ENCODE results near the gene SLC44A3. TPM values are rescaled to one million over a fixed set of nuclear protein-coding genes. Genes with fewer than 3 reads are reported as not detected.

The SLC44A3 gene
- polyA plus RNA-seq, 1 of the 3 experiments (the other 2 are of a cell fraction): 2.6 TPM

GRCh38 chr1:94919241-94920030, 99.3 kb downstream of the SLC44A3 start:
- Histone ChIP-seq H3K79me2 (ENCODE audit: insufficient read depth) (peaks cover 100% of the 10 kb centered on the region), H3K27ac (ENCODE audit: low read depth in 2 of 2, low read length in 1 of 2) (peak overlapping the region; percentile 10 to 77; a peak in 3 of 4 replicates), H3F3A (replicated peaks; ENCODE audit: insufficient read depth) (no peaks in the 10 kb centered on the region), H3K9me3 (no peaks in the 10 kb centered on the region), H3K4me1 (ENCODE audit: control insufficient read depth in 1 of 2, insufficient read depth in 2 of 2, low read depth in 1 of 2, low read length in 1 of 2) (peaks cover 41 to 45% of the 10 kb centered on the region in 2 experiments), H4K20me1 (ENCODE audit: insufficient read depth) (peaks cover 100% of the 10 kb centered on the region), H3K4me3 (ENCODE audit: low read depth in 2 of 2, low read length in 1 of 2) (no peak overlapping the region), H3K36me3 (replicated peaks in 1 of 2; ENCODE audit: control insufficient read depth in 1 of 2, insufficient read depth in 2 of 2, low read length in 1 of 2) (peaks cover 19 to 31% of the 10 kb centered on the region in 2 experiments), H3K9ac (no peak overlapping the region), H3K27me3 (ENCODE audit: insufficient read depth) (no peaks in the 10 kb centered on the region), H3K4me2 (peak overlapping the region; percentile 88), H3K9me2 (no peaks in the 10 kb centered on the region; the same call in 1 of the 2 replicates), H2AFZ (ENCODE audit: low read depth) (no peak overlapping the region)
- ChIA-PET CTCF (interaction anchor here (1.2 to 4.8 kb wide), 5 partner anchors 8 to 122 kb away, joined by 3 to 24 read pairs (median 7); no protein-coding TSS in a partner anchor), POLR2A (interaction anchor here (1.2 kb wide), 1 partner anchor 10 kb away, joined by 5 read pairs; no protein-coding TSS in a partner anchor)
- 91% methylated on average over 4 of the region's 4 CpGs for WGBS (ENCODE audit: low lambda C conversion rate)
- TF ChIP-seq TCF12 (IDR thresholded peaks at IDR 0.05): peak; percentile 12; the same call in 1 of the 2 replicates
- no peak for TF ChIP-seq CHD2 (IDR thresholded peaks at IDR 0.05; ENCODE audit: low read length, partially characterized antibody)
- DNase-seq: no peak

- H3K4me3 ChIP-seq (ENCODE audit: low read depth in 2 of 2, low read length in 1 of 2): no peak overlapping the region; a peak in 1 of 4 replicates
- TF ChIP-seq MXI1 (IDR thresholded peaks at IDR 0.05; ENCODE audit: low read depth, low read length) (no peak), PBX3 (IDR thresholded peaks at IDR 0.05) (no peak), RCOR1 (IDR thresholded peaks at IDR 0.05; ENCODE audit: low read length) (0 out of 2 replicates have a peak, but pooled peaks have one; percentile 9), USF1 (IDR thresholded peaks at IDR 0.05; ENCODE audit: borderline replicate concordance, low read depth) (no peak), EP300 (IDR thresholded peaks at IDR 0.05; ENCODE audit: borderline replicate concordance in 1 of 2, low read depth in 1 of 2, low read length in 1 of 2) (no peak), EZH2phosphoT487 (IDR thresholded peaks at IDR 0.05; ENCODE audit: borderline replicate concordance, low read depth) (no peak), SMC3 (IDR thresholded peaks at IDR 0.05; ENCODE audit: low read depth, low read length) (no peak), GATA2 (CRISPR knock-in tag; IDR thresholded peaks at IDR 0.05) (0 out of 2 replicates have a peak, but pooled peaks have one; percentile 27), SIN3A (IDR thresholded peaks at IDR 0.05; ENCODE audit: borderline replicate concordance, low read depth, low read length) (no peak), TAF1 (IDR thresholded peaks at IDR 0.05; ENCODE audit: borderline replicate concordance, low read depth, low read length) (no peak), CTCF (IDR thresholded peaks at IDR 0.05) (no peak), NFIC (IDR thresholded peaks at IDR 0.05; ENCODE audit: borderline replicate concordance) (no peak), RAD21 (IDR thresholded peaks at IDR 0.05; ENCODE audit: low read length) (peak; percentile 10; the same call in 1 of the 2 replicates), MAX (IDR thresholded peaks at IDR 0.05; ENCODE audit: low read depth) (no peak), FOXJ3 (CRISPR knock-in tag; IDR thresholded peaks at IDR 0.05) (no peak), RXRA (IDR thresholded peaks at IDR 0.05; ENCODE audit: borderline replicate concordance, low read depth) (no peak)
- H3K79me2 ChIP-seq (ENCODE audit: insufficient read depth): peaks cover 100% of the 10 kb centered on the region
- no peak overlapping the region for H2AFZ ChIP-seq (ENCODE audit: low read depth)
- peak overlapping the region in 1 of 2 experiments; percentile 77; a peak in 3 of 4 replicates for H3K27ac ChIP-seq (ENCODE audit: low read depth in 2 of 2, low read length in 1 of 2)
- ChIA-PET CTCF (interaction anchor here (0.6 to 4.8 kb wide), 6 partner anchors 9 to 123 kb away, joined by 3 to 24 read pairs (median 4); no protein-coding TSS in a partner anchor), POLR2A (no interaction called here)
- no peaks in the 10 kb centered on the region; the same call in 1 of the 2 replicates for H3K9me2 ChIP-seq
- H3K4me1 ChIP-seq (ENCODE audit: control insufficient read depth in 1 of 2, insufficient read depth in 2 of 2, low read depth in 1 of 2, low read length in 1 of 2): peaks cover 41 to 44% of the 10 kb centered on the region in 2 experiments
- 50% methylated on average over 3 of the region's 3 CpGs for WGBS (ENCODE audit: low lambda C conversion rate)
- peaks cover 100% of the 10 kb centered on the region for H4K20me1 ChIP-seq (ENCODE audit: insufficient read depth)
- peaks cover 6% of the 10 kb centered on the region for H3F3A ChIP-seq (replicated peaks; ENCODE audit: insufficient read depth)
- no peaks in the 10 kb centered on the region for H3K27me3 ChIP-seq (ENCODE audit: insufficient read depth)
- peaks cover 21 to 31% of the 10 kb centered on the region in 2 experiments for H3K36me3 ChIP-seq (replicated peaks in 1 of 2; ENCODE audit: control insufficient read depth in 1 of 2, insufficient read depth in 2 of 2, low read length in 1 of 2)
- no peak overlapping the region for H3K9ac ChIP-seq
- H3K9me3 ChIP-seq: no peaks in the 10 kb centered on the region
- peak overlapping the region; percentile 88 for H3K4me2 ChIP-seq
- DNase-seq: no peak
These were observed 99.9 kb downstream of the SLC44A3 start for GRCh38 chr1:94920061-94920460.

All from SK-N-SH (cell line).